Thyroid gland (tissue), 4 donors: Measurements from ENCODE around the gene DCXR. TPM values are rescaled to one million over a fixed set of nuclear protein-coding genes. Genes with fewer than 3 reads are reported as not detected.

Source experiments
- DNase-seq, 2 donors: peaks; one replicate each; pipeline ENCODE4 v3.0.0-alpha.2; 2019
- H3K27ac ChIP-seq, 3 donors: fragments of 200-600 bp; sonication (generic); 1 replicate in 2 of 3; 2 replicates in 1 of 3; pipeline ENCODE4 v1.5.1; 2016 to 2019; ENCODE audit warnings: mild to moderate bottlenecking in 1 of 3, moderate library complexity in 1 of 3
- H3K27me3 ChIP-seq: fragments of 200-600 bp; sonication (generic); one replicate; pipeline ENCODE4 v1.5.1; 2019
- H3K36me3 ChIP-seq, 2 donors: fragments of 200-600 bp; sonication (generic); one replicate each; pipeline ENCODE4 v1.5.1; 2016 to 2019
- H3K4me1 ChIP-seq, 2 donors: fragments of 200-600 bp; sonication (generic); one replicate each; pipeline ENCODE4 v1.5.1; 2017 to 2019
- H3K4me3 ChIP-seq, 3 donors: fragments of 200-600 bp; sonication (generic); replicated peaks in 1 of 3; 1 replicate in 2 of 3; 2 replicates in 1 of 3; pipeline ENCODE4 v1.5.1; 2016; ENCODE audit warnings: mild to moderate bottlenecking in 1 of 3
- H3K9me3 ChIP-seq: fragments of 200-600 bp; sonication (generic); one replicate; pipeline ENCODE4 v1.5.1; 2017
- CTCF ChIP-seq, 6 experiments: fragments of 200-600 bp in 3 of 6; fragments of 450-650 bp in 3 of 6; sonication (generic) in 3 of 6; IDR thresholded peaks; one replicate each; pipeline ENCODE4 v1.5.1; 2016 to 2019; ENCODE audit warnings: antibody characterized with exemption in 6 of 6, mild to moderate bottlenecking in 2 of 6, inconsistent platforms in 1 of 6, moderate library complexity in 1 of 6
- POLR2A ChIP-seq, 2 donors: fragments of 450-650 bp; IDR thresholded peaks; one replicate each; pipeline ENCODE4 v1.6.1; 2017; ENCODE audit warnings: antibody characterized with exemption in 2 of 2, mild to moderate bottlenecking in 2 of 2, moderate library complexity in 1 of 2
- WGBS, 2 donors: methylation state at CpG; one replicate each; pipeline ENCODE4 v1.1.5; 2017; 5-methylcytosine and 5-hydroxymethylcytosine counted together
- intact Hi-C: fragments of 100-400 bp; cut with DNase I; formaldehyde crosslinking; loops from one replicate; pipeline ENCODE4 v1.15.1; 2023
- total RNA-seq, 4 donors: library from RNA; depleted of rRNA; stranded (reverse); fragments of >200 nt; gene quantifications; one replicate each; pipeline ENCODE4 v1.2.3, GENCODE V29; 2016

DCXR gene
- total RNA-seq, 4 donors from 2014 or later, result 88.6 to 161 (median 114) TPM

GRCh38 chr17:82021900-82022309 is 15.6 kb downstream of the DCXR start:
- no peak overlapping the region for H3K27ac ChIP-seq
- H3K36me3 ChIP-seq, result no peaks in the 10 kb centered on the region
- 12 to 19% methylated on average over 5 to 9 of the region's 10 CpGs for whole genome bisulfite sequencing, 2 donors
- H3K4me3 ChIP-seq, result peak overlapping the region in 2 of 3 donors; percentile 76 to 95
- no peaks in the 10 kb centered on the region for H3K27me3 ChIP-seq
- H3K4me1 ChIP-seq, result peaks cover 23 to 24% of the 10 kb centered on the region in 2 donors
- DNase-seq, result no peak
- intact Hi-C loops, result loop anchor here (2.0 kb wide), 1 partner anchor 63 kb away; no protein-coding TSS in a partner anchor
- H3K9me3 ChIP-seq, result no peaks in the 10 kb centered on the region
- TF ChIP-seq POLR2A (IDR thresholded peaks at IDR 0.05) (no peak), CTCF (IDR thresholded peaks at IDR 0.05) (no peak)

- Histone ChIP-seq H3K9me3 (no peaks in the 10 kb centered on the region), H3K27ac (no peak overlapping the region), H3K4me3 (peak overlapping the region in 1 of 3 donors; percentile 95)
These were observed 16.2 kb downstream of the DCXR start for GRCh38 chr17:82021107-82021899.

GRCh38 chr17:82020572-82021106 is 16.9 kb downstream of the DCXR start:
- no peaks in the 10 kb centered on the region for H3K27me3 ChIP-seq
- no peaks in the 10 kb centered on the region for H3K36me3 ChIP-seq
- DNase-seq, result no peak
- intact Hi-C loops, result loop anchor here (2.0 kb wide), 1 partner anchor 62 kb away; no protein-coding TSS in a partner anchor
- WGBS, 2 donors, result 77 to 79% methylated on average over 13 to 14 of the region's 14 CpGs
- TF ChIP-seq CTCF (IDR thresholded peaks at IDR 0.05), result no peak
- TF ChIP-seq POLR2A (IDR thresholded peaks at IDR 0.05), result no peak
- peaks cover 23 to 24% of the 10 kb centered on the region in 2 donors for H3K4me1 ChIP-seq
- H3K27ac ChIP-seq, result no peak overlapping the region
- no peaks in the 10 kb centered on the region for H3K9me3 ChIP-seq
- H3K4me3 ChIP-seq, result no peak overlapping the region

More at GRCh38 chr17:82021107-82021899, 16.2 kb downstream of the DCXR start:
- DNase-seq, result peak; percentile 82 to 83
- intact Hi-C loops, result loop anchor here (2.0 kb wide), 1 partner anchor 63 kb away; no protein-coding TSS in a partner anchor
- Histone ChIP-seq H3K36me3 (no peaks in the 10 kb centered on the region), H3K27me3 (no peaks in the 10 kb centered on the region), H3K4me1 (peaks cover 23 to 24% of the 10 kb centered on the region in 2 donors)
- WGBS, 2 donors, result 39 to 50% methylated on average over 22 to 24 of the region's 25 CpGs
- TF ChIP-seq POLR2A (IDR thresholded peaks at IDR 0.05), result no peak
- TF ChIP-seq CTCF (IDR thresholded peaks at IDR 0.05), result peak; percentile 19 to 89 (median 74)

GRCh38 chr17:82019690-82020571 is 17.6 kb downstream of the DCXR start:
- DNase-seq, result peak; percentile 28 to 36
- Histone ChIP-seq H3K36me3 (no peaks in the 10 kb centered on the region), H3K27ac (no peak overlapping the region), H3K4me1 (peaks cover 23 to 24% of the 10 kb centered on the region in 2 donors), H3K27me3 (no peaks in the 10 kb centered on the region), H3K4me3 (no peak overlapping the region), H3K9me3 (no peaks in the 10 kb centered on the region)
- intact Hi-C loops, result loop anchor here (2.0 kb wide), 1 partner anchor 61 kb away; no protein-coding TSS in a partner anchor
- no peak for TF ChIP-seq POLR2A (IDR thresholded peaks at IDR 0.05)
- peak; percentile 27 to 56 (median 38) for TF ChIP-seq CTCF (IDR thresholded peaks at IDR 0.05)
- WGBS, 2 donors, result 78 to 87% methylated on average over 12 to 15 of the region's 34 CpGs
